Activated naive CD8-positive, alpha-beta T cell treated with anti-CD3 and anti-CD28 coated beads, Interleukin-2, amount 10 ng/mL, durations not matched to agents 7 days and 5 days (primary cell): ENCODE measurements around the gene ABCA13. TPM values are rescaled to one million over a fixed set of nuclear protein-coding genes. Genes with fewer than 3 reads are reported as not detected.

Experiments
- ATAC-seq: fragments of 150-1000 bp; cut with Tn5 transposase; one replicate; pipeline ENCODE4 v1.10.0; 2021; ENCODE audit warnings: low read depth, moderate library complexity
- POLR2A ChIA-PET: fragments of 350-600 bp; sonication (Branson Sonifier 250); formaldehyde crosslinking; loops from one replicate; lab custom pipeline; 2021; ENCODE audit warnings: antibody characterized with exemption; lab: Charles Lee
- DNase-seq: peaks from one replicate; pipeline ENCODE4 v3.0.0; 2021
- H3K27ac Mint-ChIP-seq: one replicate; pipeline ENCODE4 v1.8.0; 2022; ENCODE audit warnings: mild to moderate bottlenecking, mixed read lengths
- H3K27me3 Mint-ChIP-seq: one replicate; pipeline ENCODE4 v1.8.0; 2022; ENCODE audit warnings: mild to moderate bottlenecking, moderate library complexity, mixed read lengths
- H3K36me3 Mint-ChIP-seq: one replicate; pipeline ENCODE4 v1.8.0; 2021; ENCODE audit warnings: mild to moderate bottlenecking, mixed read lengths
- H3K4me1 Mint-ChIP-seq: one replicate; pipeline ENCODE4 v1.8.0; 2021; ENCODE audit warnings: mixed read lengths
- H3K4me3 Mint-ChIP-seq: one replicate; pipeline ENCODE4 v1.8.0; 2022; ENCODE audit warnings: mild to moderate bottlenecking, moderate library complexity, mixed read lengths
- H3K9me3 Mint-ChIP-seq: one replicate; pipeline ENCODE4 v1.8.0; 2021; ENCODE audit warnings: mixed read lengths
- total RNA-seq, 2 experiments: library from RNA; stranded (reverse); gene quantifications; one replicate each; pipeline ENCODE4 v1.2.3, GENCODE V29; 2021

ABCA13 gene
- total RNA-seq, 2 experiments from 2014 or later: 0.06 to 0.17 TPM

DNA sequence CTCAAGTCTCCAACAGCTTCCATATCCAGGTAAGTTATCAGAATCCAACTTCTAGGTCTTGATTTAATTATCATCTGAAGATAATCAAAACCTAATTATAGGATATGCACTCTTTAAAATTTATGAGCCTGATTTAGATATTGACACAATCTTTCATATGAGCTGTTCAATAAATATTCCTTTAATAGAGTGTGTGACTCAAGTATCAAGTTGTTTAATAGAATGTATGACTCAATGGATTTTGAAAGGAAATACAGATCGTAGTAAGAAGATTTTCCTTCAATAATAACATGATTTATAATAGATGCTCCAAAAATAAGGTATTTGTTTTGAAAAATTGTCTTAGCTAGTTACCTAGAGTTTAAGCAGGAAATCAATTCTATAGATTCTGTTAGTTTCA lies 97.8 kb downstream of the ABCA13 start:
- no peak for ATAC-seq
- Mint-ChIP-seq H3K27me3 (peaks cover 6% of the 10 kb centered on the region), H3K9me3 (no peaks in the 10 kb centered on the region), H3K27ac (no peak overlapping the region), H3K36me3 (no peaks in the 10 kb centered on the region), H3K4me3 (no peak overlapping the region), H3K4me1 (no peaks in the 10 kb centered on the region)
- POLR2A ChIA-PET: interaction anchor here (0.7 kb wide), 1 partner anchor 1719 kb away, joined by 7 read pairs; no protein-coding TSS in a partner anchor
- no peak for DNase-seq

DNA sequence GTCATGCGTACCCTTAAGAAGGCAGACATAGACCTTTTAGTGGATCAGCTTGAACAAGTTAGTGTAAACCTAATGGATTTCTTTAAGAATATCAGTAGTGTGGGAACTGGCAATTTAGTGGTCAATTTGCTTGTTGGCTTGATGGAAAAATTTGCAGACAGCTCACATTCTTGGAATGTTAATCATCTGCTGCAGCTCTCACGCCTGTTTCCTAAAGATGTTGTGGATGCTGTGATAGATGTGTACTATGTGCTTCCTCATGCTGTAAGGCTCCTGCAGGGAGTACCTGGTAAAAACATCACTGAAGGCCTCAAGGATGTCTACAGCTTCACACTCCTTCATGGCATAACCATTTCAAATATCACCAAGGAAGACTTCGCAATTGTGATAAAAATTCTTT lies 103.4 kb downstream of the ABCA13 start:
- Mint-ChIP-seq H3K4me3 (no peak overlapping the region), H3K9me3 (no peaks in the 10 kb centered on the region), H3K4me1 (no peaks in the 10 kb centered on the region), H3K27me3 (peaks cover 3% of the 10 kb centered on the region), H3K27ac (no peak overlapping the region), H3K36me3 (no peaks in the 10 kb centered on the region)
- DNase-seq: no peak
- ATAC-seq: no peak
- POLR2A ChIA-PET: no interaction called here

DNA sequence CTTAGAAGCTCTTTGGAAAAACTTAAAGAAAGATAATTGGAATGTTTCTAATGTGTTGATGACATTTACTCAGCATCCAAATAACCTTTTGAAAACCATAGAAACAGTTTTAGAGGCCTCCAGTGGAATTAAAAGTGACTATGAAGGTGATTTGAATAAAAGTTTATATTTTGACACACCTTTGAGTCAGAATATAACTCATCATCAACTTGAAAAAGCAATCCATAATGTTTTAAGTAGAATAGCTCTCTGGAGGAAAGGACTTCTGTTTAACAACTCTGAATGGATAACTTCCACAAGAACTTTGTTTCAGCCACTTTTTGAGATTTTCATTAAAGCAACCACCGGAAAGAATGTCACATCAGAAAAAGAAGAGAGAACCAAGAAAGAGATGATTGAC lies 108.2 kb downstream of the ABCA13 start:
- DNase-seq (no peak), ATAC-seq (no peak)
- Mint-ChIP-seq H3K27ac (no peak overlapping the region), H3K9me3 (no peaks in the 10 kb centered on the region), H3K36me3 (no peaks in the 10 kb centered on the region), H3K4me3 (no peak overlapping the region), H3K4me1 (no peaks in the 10 kb centered on the region), H3K27me3 (peaks cover 10% of the 10 kb centered on the region)
- POLR2A ChIA-PET: no interaction called here

DNA sequence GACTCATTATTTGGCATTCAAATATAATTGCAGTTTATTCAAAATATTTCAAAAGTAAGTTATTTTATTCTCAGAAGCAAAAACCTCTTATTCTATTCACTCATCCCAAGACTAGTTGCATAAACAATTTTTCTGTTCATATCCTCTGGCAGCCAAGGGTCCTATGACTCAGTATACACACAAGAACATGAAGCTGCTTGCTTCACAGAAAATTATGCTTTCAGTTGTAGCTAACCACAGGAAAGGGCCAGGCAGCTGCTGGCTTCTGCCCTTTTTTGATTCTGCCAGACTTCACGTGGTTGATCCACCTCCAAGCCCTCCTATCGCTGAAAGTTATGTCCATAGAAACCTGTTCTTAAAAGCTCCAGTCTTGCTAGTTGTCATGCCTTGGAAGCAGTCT lies 108.8 kb downstream of the ABCA13 start:
- DNase-seq: no peak
- Mint-ChIP-seq H3K9me3 (no peaks in the 10 kb centered on the region), H3K4me1 (no peaks in the 10 kb centered on the region), H3K36me3 (no peaks in the 10 kb centered on the region), H3K4me3 (no peak overlapping the region), H3K27ac (no peak overlapping the region), H3K27me3 (peaks cover 10% of the 10 kb centered on the region)
- ATAC-seq: no peak
- POLR2A ChIA-PET: no interaction called here

DNA sequence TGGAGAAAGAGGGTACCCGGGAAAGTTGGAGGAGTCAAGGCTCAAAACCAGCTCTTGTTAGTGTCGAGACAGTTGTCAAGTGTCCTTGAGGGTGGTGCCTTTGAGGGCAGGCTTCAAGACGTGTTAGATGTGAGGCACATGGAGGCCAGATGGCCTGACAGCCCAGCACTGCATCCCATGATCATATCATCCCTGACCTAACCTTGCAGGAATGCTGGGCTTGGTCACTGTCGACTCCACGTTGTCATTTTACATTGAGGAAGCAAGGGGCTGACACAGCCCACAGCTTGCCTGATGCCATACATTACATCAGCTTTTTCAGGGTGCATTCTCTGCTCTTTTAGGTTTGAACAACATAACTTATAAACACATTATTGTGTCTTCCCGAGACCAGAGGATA lies 114.1 kb downstream of the ABCA13 start:
- H3K36me3 Mint-ChIP-seq: no peaks in the 10 kb centered on the region
- ATAC-seq (no peak), DNase-seq (no peak)
- POLR2A ChIA-PET: no interaction called here
- H3K27me3 Mint-ChIP-seq: peaks cover 6% of the 10 kb centered on the region
- no peak overlapping the region for H3K4me3 Mint-ChIP-seq
- no peak overlapping the region for H3K27ac Mint-ChIP-seq
- no peaks in the 10 kb centered on the region for H3K9me3 Mint-ChIP-seq
- H3K4me1 Mint-ChIP-seq: no peaks in the 10 kb centered on the region

DNA sequence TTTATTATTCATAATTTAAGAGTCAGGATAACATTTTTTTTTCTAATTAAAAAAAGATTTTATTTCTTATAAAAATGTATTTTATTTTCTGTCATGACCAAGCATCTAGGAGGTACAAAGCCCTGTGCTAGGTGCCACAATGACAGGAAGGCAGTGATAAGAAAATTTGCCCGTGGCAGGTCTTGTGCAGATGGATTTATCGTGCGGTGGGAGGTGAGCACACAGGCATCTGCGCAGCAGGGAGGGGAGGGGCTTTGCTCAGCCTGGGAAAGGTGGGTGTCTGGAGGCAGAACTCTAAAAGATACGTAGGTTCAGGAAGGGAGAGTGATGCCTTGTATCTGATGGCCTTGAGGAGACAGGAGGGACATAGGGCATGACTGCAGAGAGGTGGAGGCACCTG lies 115.6 kb downstream of the ABCA13 start:
- Mint-ChIP-seq H3K4me1 (no peaks in the 10 kb centered on the region), H3K36me3 (no peaks in the 10 kb centered on the region), H3K4me3 (no peak overlapping the region), H3K27me3 (peaks cover 3% of the 10 kb centered on the region), H3K9me3 (no peaks in the 10 kb centered on the region), H3K27ac (no peak overlapping the region)
- DNase-seq (no peak), ATAC-seq (no peak)
- POLR2A ChIA-PET: no interaction called here

DNA sequence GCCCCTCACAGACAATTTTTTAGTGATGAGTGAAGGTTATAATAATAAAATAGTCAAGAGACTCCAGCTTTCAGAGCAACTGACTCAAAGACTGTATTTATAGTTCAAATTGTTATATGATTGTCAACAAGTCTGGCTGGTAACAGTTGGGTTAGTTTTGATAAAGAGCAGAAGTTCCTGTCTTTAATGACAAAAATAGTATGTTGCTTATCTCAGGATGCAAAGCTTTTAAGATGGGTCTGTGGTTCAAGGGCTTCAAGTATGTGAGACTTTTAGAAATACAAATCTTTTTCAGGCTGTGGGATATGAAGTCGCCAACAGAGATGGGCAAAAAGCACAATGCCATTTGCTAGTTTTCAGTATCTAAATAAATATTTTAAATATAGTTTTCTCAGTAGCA lies 118.4 kb downstream of the ABCA13 start:
- H3K27ac Mint-ChIP-seq: no peak overlapping the region
- H3K4me3 Mint-ChIP-seq: no peak overlapping the region
- H3K4me1 Mint-ChIP-seq: no peaks in the 10 kb centered on the region
- ATAC-seq (no peak), DNase-seq (no peak)
- POLR2A ChIA-PET: no interaction called here
- H3K9me3 Mint-ChIP-seq: no peaks in the 10 kb centered on the region
- H3K36me3 Mint-ChIP-seq: no peaks in the 10 kb centered on the region
- peaks cover 2% of the 10 kb centered on the region for H3K27me3 Mint-ChIP-seq

DNA sequence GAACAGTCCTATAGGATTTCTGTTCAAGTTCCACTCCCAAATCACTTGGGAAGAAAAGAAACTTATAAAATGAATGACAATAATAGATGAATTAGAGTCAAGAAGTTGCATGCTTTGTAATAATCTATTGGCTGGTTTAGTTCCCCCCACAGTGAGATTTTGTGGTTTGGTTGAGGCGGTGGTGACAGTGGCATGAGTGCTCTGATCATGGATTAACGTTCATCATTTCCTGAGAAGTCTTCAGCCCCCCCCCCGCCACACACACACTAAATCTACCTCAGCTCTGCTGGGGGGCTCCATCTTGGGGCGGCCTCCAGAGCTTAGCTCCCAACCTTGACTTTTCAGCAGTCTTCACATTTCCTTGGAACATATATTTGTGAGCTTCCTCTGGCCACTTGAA lies 121.7 kb downstream of the ABCA13 start:
- Mint-ChIP-seq H3K27me3 (no peaks in the 10 kb centered on the region), H3K4me3 (no peak overlapping the region), H3K36me3 (no peaks in the 10 kb centered on the region), H3K4me1 (no peaks in the 10 kb centered on the region), H3K27ac (no peak overlapping the region), H3K9me3 (no peaks in the 10 kb centered on the region)
- ATAC-seq (no peak), DNase-seq (no peak)
- POLR2A ChIA-PET: no interaction called here

DNA sequence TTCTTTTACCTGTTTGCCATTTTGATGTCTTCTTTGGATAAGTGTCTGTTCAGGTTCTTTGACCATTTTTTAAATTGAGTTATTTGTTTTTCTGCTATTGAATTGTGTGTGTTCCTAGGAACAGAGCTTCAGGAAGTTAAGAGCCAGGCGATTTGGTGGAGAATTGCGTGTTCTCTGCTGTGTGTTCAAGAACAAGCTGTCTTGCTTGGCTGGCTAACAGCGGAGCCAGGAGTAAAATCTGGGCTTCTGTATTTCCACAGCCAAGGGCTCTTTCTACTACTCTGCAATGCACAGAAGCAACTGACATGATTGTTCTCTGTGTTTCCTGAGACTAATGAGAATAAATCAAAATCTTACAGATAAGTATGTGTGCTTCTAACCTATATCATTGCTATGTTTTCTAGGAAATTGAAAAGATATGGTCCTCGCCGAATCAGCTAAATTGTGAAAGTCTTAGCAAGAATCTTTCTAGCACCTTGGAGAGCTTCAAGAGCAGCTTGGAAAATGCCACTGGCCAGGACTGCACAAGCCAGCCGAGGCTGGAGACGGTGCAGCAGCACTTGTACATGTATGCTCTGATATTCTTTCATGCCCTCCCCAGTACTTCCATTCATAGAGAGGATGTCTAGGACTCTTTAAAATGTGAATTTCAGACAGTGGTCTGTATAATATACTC lies 124.2 kb downstream of the ABCA13 start:
- H3K27me3 Mint-ChIP-seq: no peaks in the 10 kb centered on the region
- ATAC-seq (no peak), DNase-seq (no peak)
- H3K27ac Mint-ChIP-seq: no peak overlapping the region
- H3K36me3 Mint-ChIP-seq: no peaks in the 10 kb centered on the region
- no peaks in the 10 kb centered on the region for H3K9me3 Mint-ChIP-seq
- POLR2A ChIA-PET: no interaction called here
- no peak overlapping the region for H3K4me3 Mint-ChIP-seq
- H3K4me1 Mint-ChIP-seq: peaks cover 2% of the 10 kb centered on the region

DNA sequence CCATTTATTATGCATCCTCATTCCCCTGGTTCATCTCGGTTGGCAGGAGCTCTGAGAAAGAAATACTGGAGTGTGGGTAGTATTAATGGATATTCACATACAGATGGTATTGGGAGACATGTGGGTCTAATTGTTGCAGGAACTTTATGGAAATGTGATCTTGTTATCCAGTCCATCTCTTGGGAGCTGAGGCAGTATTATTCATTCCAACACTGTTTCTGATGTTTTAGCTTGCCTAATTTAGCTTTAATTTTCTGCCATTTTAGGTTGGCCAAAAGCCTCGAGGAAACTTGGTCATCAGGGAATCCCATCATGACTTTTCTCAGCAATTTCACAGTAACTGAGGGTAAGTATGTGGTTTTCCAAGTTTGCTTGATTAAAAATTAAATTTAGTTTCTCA lies 125.7 kb downstream of the ABCA13 start:
- Mint-ChIP-seq H3K27ac (no peak overlapping the region), H3K36me3 (no peaks in the 10 kb centered on the region), H3K27me3 (no peaks in the 10 kb centered on the region), H3K9me3 (no peaks in the 10 kb centered on the region), H3K4me1 (peaks cover 2% of the 10 kb centered on the region), H3K4me3 (no peak overlapping the region)
- ATAC-seq (no peak), DNase-seq (no peak)
- POLR2A ChIA-PET: no interaction called here

DNA sequence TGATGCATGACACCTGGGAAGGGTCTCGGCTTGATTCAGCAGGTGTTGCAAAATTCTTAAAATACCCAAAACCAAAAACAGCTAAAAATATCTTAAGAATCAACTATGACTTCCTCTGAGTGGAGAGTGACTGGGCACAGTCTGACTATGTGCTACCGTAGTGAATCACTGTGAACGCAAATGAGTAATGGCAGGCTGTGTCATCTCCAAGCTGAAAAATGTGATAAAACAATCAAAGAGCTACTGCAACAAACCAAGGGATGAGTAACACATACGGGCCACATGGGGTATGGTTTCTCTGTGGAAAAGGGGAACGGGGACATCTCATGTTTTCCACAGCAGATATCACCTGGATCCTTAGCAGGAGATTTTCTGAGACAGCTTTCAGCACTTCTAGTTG lies 127.5 kb downstream of the ABCA13 start:
- H3K4me3 Mint-ChIP-seq: no peak overlapping the region
- H3K4me1 Mint-ChIP-seq: peaks cover 2% of the 10 kb centered on the region
- H3K36me3 Mint-ChIP-seq: no peaks in the 10 kb centered on the region
- no peaks in the 10 kb centered on the region for H3K9me3 Mint-ChIP-seq
- POLR2A ChIA-PET: no interaction called here
- DNase-seq: no peak
- no peak overlapping the region for H3K27ac Mint-ChIP-seq
- no peak for ATAC-seq
- H3K27me3 Mint-ChIP-seq: no peaks in the 10 kb centered on the region

DNA sequence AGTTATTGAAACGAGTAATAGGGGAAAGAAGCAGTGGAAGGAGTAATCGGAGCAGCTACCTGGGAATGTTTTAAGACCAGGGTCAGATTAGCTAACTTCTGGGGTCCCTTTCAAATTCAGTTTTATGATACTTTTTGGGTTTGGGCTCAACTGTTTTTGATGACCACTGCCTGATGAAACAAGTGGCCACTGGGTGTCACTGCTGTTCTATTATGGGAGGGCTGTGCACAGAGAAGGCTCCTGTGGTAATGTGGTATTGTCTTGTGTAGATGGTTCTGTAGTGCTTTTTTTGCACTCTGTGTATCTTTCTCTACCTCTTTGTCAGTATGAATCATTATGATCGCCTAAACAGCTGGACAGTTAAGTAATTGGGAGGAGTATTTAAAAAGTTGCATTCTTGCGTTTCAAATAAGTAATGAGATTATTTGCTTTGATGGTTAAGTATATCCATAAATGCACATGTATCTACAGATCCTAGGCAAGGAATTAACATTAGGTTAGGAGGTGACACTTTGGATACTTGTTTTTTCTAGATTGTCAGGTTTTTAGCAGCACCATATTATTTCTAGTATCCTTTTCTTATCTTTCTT lies 128.4 kb downstream of the ABCA13 start:
- Mint-ChIP-seq H3K4me3 (no peak overlapping the region), H3K4me1 (peaks cover 2% of the 10 kb centered on the region), H3K9me3 (no peaks in the 10 kb centered on the region), H3K36me3 (no peaks in the 10 kb centered on the region), H3K27me3 (no peaks in the 10 kb centered on the region), H3K27ac (no peak overlapping the region)
- ATAC-seq (peak; percentile 78), DNase-seq (peak; percentile 34)
- POLR2A ChIA-PET: no interaction called here

DNA sequence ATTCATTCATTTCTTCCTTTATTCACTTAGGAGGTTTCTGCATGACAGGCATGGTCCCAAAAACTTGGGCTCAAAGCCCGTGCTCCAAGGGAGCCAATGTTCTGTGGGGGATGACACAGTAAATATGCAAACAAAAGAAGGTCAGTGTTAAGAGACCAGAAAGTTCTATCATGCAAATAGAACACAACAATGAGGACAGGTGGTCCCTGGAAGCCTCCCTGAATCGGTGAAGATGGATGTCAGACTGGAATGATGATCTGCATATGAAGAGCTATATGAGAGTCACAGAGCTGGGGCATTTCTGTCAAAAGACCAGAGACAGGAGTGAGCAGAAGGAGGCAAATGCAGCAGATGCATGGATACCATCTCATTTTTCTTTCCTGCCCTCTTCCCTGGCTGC lies 129.0 kb downstream of the ABCA13 start:
- H3K4me3 Mint-ChIP-seq: no peak overlapping the region
- DNase-seq: no peak
- no peaks in the 10 kb centered on the region for H3K36me3 Mint-ChIP-seq
- no peaks in the 10 kb centered on the region for H3K27me3 Mint-ChIP-seq
- no peak for ATAC-seq
- H3K27ac Mint-ChIP-seq: no peak overlapping the region
- H3K4me1 Mint-ChIP-seq: peaks cover 2% of the 10 kb centered on the region
- POLR2A ChIA-PET: no interaction called here
- no peaks in the 10 kb centered on the region for H3K9me3 Mint-ChIP-seq

DNA sequence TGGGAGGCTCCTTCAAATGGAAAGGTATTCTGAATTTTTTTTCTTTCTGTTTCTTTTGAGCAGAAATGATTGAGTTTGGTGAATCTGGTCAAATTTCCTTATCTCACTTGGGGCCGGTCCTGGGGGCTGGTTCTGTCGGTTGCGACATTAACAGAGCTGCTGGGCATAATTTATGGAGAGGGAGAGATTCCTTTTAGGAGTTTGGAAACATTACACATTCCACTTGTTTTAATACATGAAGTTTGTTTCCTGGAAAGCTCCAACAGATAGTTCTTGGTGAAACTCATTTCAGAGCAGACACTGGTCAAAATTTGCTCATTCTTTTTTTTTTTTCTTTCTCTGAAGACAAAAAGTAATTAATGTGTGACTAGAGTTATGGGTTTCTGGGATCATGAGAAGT lies 129.9 kb downstream of the ABCA13 start:
- Mint-ChIP-seq H3K27ac (no peak overlapping the region), H3K4me1 (peaks cover 2% of the 10 kb centered on the region), H3K36me3 (no peaks in the 10 kb centered on the region), H3K4me3 (no peak overlapping the region), H3K27me3 (no peaks in the 10 kb centered on the region), H3K9me3 (no peaks in the 10 kb centered on the region)
- DNase-seq: no peak
- ATAC-seq: no peak
- POLR2A ChIA-PET: no interaction called here
